Measurements from ENCODE around the gene MTHFD1L. TPM values are rescaled to one million over a fixed set of nuclear protein-coding genes. Genes with fewer than 3 reads are reported as not detected.
"Not testable (repeated sequence)": the region's sequence is repeated elsewhere in the genome, so short reads cannot be mapped to it uniquely, and the experiment has no call there.

Gene MTHFD1L
- total RNA-seq, 3 donors from 2014 or later (not counting 1 experiment from before 2014, with no cell fraction given), result 3.8 to 4.5 (median 4.3) TPM

DNA sequence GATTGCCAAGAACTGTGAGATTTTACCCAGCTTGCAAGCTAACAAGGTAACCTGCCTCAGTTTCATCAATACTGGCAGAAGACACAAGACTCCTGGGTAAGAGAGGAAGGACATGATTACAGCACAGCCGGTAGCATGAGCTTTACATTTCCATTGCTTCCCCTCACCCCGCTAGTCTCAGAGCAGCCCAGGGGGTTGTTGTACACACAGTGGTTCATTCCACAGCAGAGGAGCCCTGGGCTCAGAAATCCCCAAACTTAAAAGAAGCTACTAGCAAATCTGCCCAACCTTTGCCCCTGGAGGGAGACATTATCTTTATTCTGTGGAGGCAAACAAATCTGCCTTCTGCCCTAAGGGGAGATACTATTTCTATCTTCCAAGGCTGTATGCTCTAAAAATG, 17.1 kb upstream of the MTHFD1L start:
- 54% methylated on average over 2 of the region's 2 CpGs for WGBS (ENCODE audit: insufficient coverage)
- Mint-ChIP-seq H3K27me3 (ENCODE audit: low read depth in 2 of 2) (peaks cover 11 to 13% of the 10 kb centered on the region in 2 donors), H3K27ac (no peak overlapping the region), H3K4me1 (no peaks in the 10 kb centered on the region), H3K4me3 (no peak overlapping the region), H3K36me3 (no peaks in the 10 kb centered on the region), H3K9me3 (no peaks in the 10 kb centered on the region)
- no peak overlapping the region for H3K27ac ChIP-seq (ENCODE audit: low read length)
- TF ChIP-seq, protein P1, sequence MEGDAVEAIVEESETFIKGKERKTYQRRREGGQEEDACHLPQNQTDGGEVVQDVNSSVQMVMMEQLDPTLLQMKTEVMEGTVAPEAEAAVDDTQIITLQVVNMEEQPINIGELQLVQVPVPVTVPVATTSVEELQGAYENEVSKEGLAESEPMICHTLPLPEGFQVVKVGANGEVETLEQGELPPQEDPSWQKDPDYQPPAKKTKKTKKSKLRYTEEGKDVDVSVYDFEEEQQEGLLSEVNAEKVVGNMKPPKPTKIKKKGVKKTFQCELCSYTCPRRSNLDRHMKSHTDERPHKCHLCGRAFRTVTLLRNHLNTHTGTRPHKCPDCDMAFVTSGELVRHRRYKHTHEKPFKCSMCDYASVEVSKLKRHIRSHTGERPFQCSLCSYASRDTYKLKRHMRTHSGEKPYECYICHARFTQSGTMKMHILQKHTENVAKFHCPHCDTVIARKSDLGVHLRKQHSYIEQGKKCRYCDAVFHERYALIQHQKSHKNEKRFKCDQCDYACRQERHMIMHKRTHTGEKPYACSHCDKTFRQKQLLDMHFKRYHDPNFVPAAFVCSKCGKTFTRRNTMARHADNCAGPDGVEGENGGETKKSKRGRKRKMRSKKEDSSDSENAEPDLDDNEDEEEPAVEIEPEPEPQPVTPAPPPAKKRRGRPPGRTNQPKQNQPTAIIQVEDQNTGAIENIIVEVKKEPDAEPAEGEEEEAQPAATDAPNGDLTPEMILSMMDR (IDR thresholded peaks at IDR 0.05), result no peak
- intact Hi-C loops (cut with micrococcal nuclease), result no loop called here
- no peaks in the 10 kb centered on the region for H3K27me3 ChIP-seq (ENCODE audit: control insufficient read depth, insufficient read depth, low read length)
- no peaks in the 10 kb centered on the region for H3K4me1 ChIP-seq (ENCODE audit: control insufficient read depth, insufficient read depth, low read length)
- DNase-seq (no peak), ATAC-seq (no peak)
- no peak overlapping the region for H3K4me3 ChIP-seq (ENCODE audit: low read length)
- H3K9me3 ChIP-seq (ENCODE audit: control insufficient read depth, insufficient read depth, low read length), result no peaks in the 10 kb centered on the region
- H3K36me3 ChIP-seq (ENCODE audit: control insufficient read depth, insufficient read depth, low read length), result no peaks in the 10 kb centered on the region

DNA sequence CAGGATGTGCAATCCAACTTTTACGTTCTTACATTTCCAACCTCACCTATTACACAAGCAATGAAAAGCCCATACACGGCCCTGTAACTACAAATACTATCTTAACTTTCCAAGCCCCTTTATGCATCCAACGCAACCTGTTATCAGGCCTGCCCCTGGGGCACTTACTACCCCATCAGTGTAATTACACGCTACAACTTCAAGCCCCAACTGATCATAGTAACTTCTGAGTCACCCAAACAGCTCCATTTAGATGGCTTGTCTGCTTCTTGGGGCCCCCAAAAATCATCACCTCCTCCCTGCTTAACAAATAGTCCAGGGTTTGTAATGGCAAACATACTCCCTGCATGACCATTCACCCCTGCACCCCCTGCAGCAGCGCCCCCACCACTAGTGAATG, 11.1 kb upstream of the MTHFD1L start:
- DNase-seq; H3K4me1 Mint-ChIP-seq; H3K4me3 ChIP-seq (ENCODE audit: low read length); H3K4me3 Mint-ChIP-seq; H3K36me3 ChIP-seq (ENCODE audit: control insufficient read depth, insufficient read depth, low read length); ATAC-seq; H3K9me3 Mint-ChIP-seq; H3K9me3 ChIP-seq (ENCODE audit: control insufficient read depth, insufficient read depth, low read length); H3K4me1 ChIP-seq (ENCODE audit: control insufficient read depth, insufficient read depth, low read length); H3K27ac ChIP-seq (ENCODE audit: low read length); H3K36me3 Mint-ChIP-seq; intact Hi-C loops (cut with micrococcal nuclease); H3K27ac Mint-ChIP-seq; H3K27me3 ChIP-seq (ENCODE audit: control insufficient read depth, insufficient read depth, low read length): not testable (repeated sequence)
- H3K27me3 Mint-ChIP-seq (ENCODE audit: low read depth in 2 of 2), result peaks cover 13 to 15% of the 10 kb centered on the region in 2 donors
- 88% methylated on average over 4 of the region's 5 CpGs for WGBS (ENCODE audit: insufficient coverage)

DNA sequence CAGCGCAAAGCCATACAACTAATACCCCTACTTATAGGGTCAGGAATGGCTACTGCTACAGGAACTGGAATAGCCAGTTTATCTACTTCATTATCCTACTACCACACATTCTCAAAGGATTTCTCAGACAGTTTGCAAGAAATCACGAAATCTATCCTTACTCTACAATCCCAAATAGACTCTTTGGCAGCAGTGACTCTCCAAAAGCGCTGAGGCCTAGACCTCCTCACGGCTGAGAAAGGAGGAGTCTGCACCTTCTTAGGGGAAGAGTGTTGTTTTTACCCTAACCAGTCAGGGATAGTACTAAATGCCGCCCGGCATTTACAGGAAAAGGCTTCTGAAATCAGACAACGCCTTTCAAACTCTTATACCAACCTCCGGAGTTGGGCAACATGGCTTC, 10.3 kb upstream of the MTHFD1L start:
- intact Hi-C loops (cut with micrococcal nuclease); H3K36me3 ChIP-seq (ENCODE audit: control insufficient read depth, insufficient read depth, low read length); H3K4me3 ChIP-seq (ENCODE audit: low read length); H3K27me3 ChIP-seq (ENCODE audit: control insufficient read depth, insufficient read depth, low read length); H3K4me3 Mint-ChIP-seq; ATAC-seq; DNase-seq; H3K9me3 Mint-ChIP-seq; H3K9me3 ChIP-seq (ENCODE audit: control insufficient read depth, insufficient read depth, low read length); H3K27ac Mint-ChIP-seq; H3K4me1 ChIP-seq (ENCODE audit: control insufficient read depth, insufficient read depth, low read length); H3K4me1 Mint-ChIP-seq; H3K36me3 Mint-ChIP-seq; H3K27ac ChIP-seq (ENCODE audit: low read length): not testable (repeated sequence)
- 96% methylated on average over 8 of the region's 8 CpGs for WGBS (ENCODE audit: insufficient coverage)
- peaks cover 11 to 23% of the 10 kb centered on the region in 2 donors for H3K27me3 Mint-ChIP-seq (ENCODE audit: low read depth in 2 of 2)

DNA sequence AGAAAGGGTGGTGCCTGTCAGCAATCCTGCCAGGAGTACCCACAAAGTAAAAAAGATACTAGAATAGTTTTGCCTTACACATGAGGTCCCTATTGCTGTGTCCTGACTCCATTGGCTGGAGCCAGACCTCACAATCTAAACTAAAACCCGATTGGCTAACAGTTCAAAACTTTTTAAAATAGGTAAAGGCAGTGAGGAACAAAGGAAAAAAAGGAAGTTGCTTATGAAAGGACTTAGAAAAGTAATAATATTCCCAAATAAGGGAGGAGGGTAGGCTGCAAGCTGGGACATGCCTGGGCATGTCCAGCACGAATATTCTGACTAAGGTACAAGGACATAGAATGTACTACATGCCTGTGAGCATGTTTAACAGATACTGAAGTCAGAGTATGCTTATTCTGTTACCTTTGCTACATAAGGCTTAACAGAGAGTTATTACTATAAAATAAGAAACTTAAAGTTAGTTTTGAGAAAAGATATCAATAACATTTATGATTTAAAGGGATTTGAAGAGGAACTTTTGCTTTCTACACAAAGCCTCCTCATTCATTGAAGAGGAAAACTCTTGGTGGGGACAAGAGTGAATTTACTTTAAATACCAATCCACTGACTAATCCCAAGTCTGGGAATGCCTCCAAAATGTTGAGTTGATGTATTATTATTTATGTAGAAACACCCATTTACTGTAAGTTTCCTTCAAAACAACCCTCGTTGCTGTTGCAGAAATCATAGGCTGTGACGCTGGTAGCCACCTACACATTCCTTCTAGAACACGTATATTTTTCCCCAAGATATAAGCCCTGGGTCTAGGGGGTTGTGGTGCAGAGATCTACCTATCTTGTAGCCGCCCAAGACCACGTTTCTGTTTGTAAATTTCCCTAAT, 8.2 kb upstream of the MTHFD1L start:
- Mint-ChIP-seq H3K4me1 (no peaks in the 10 kb centered on the region), H3K36me3 (no peaks in the 10 kb centered on the region), H3K27ac (no peak overlapping the region), H3K9me3 (no peaks in the 10 kb centered on the region), H3K4me3 (no peak overlapping the region), H3K27me3 (ENCODE audit: low read depth in 2 of 2) (peaks cover 18 to 25% of the 10 kb centered on the region in 2 donors)
- H3K9me3 ChIP-seq (ENCODE audit: control insufficient read depth, insufficient read depth, low read length), result no peaks in the 10 kb centered on the region
- 83% methylated on average over 2 of the region's 7 CpGs for WGBS (ENCODE audit: insufficient coverage)
- intact Hi-C loops (cut with micrococcal nuclease), result no loop called here
- TF ChIP-seq, protein P1 (IDR thresholded peaks at IDR 0.05), result no peak
- no peaks in the 10 kb centered on the region for H3K36me3 ChIP-seq (ENCODE audit: control insufficient read depth, insufficient read depth, low read length)
- peaks cover 2% of the 10 kb centered on the region for H3K27me3 ChIP-seq (ENCODE audit: control insufficient read depth, insufficient read depth, low read length)
- H3K27ac ChIP-seq (ENCODE audit: low read length), result no peak overlapping the region
- ATAC-seq (no peak), DNase-seq (no peak)
- no peaks in the 10 kb centered on the region for H3K4me1 ChIP-seq (ENCODE audit: control insufficient read depth, insufficient read depth, low read length)
- H3K4me3 ChIP-seq (ENCODE audit: low read length), result no peak overlapping the region
